Cardiac fibroblast (primary cell): ENCODE data around the gene MNT.

Experiments
- DNase-seq, 2 donors: peaks; one replicate each; pipeline versions ENCODE4 v3.0.0 to v3.0.0-alpha.2; 2010; ENCODE audit warnings: low read depth in 2 of 2
- H3K4me3 ChIP-seq, 2 donors: replicated peaks in 1 of 2; 1 replicate in 1 of 2; 2 replicates in 1 of 2; pipeline ENCODE4 v1.5.1; 2011; ENCODE audit warnings: low read depth in 2 of 2, low read length in 2 of 2, mild to moderate bottlenecking in 2 of 2, moderate library complexity in 1 of 2
- TF ChIP-seq, protein P1 (sequence below): IDR thresholded peaks from one replicate; pipeline ENCODE4 v1.5.1; 2011; ENCODE audit warnings: low read depth, mild to moderate bottlenecking, low read length, inconsistent platforms

The MNT gene

DNA sequence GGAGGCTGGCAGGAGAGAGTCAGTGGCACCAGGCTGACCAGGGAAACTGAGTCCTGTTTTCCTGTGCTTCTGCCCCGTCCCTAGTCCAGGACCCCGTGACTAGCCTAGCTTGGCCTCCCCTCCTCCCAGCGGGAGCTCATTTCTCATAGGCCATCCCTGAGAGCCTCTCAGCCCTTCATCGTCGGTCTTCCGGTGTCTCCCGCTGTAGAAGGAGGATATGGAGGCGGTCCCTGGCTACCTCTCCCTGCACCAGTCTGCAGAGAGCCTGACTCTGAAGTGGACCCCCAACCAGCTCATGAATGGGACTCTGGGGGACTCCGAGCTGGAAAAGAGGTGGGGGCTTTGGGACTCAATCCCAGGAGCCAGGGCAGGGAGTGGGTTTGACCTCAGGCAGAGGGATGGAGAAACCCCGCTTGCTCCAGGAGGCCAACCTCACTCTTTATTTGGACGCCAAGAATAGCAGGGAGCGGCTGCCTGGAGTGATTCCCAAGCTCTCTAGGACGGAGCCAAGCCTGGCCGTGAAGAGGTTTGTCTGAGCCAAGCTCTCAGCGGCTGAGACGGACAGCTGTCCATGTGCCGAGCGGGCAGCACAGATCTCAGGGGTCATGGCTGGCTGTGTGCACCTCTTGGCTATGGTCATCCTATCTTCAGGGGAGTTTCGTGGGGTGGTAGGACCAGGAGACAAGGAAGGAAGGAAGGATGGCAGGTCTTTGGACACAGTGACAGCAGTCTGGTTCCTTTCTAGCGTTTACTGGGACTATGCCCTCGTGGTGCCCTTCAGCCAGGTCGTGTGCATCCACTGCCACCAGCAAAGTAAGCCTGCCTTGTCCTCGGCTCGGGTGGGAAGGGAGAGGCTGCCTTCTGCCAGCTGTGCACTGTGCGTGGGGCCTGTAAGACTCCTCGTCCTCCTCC is 36.8 kb downstream of the MNT start:
- no peak for DNase-seq
- TF ChIP-seq, protein P1, sequence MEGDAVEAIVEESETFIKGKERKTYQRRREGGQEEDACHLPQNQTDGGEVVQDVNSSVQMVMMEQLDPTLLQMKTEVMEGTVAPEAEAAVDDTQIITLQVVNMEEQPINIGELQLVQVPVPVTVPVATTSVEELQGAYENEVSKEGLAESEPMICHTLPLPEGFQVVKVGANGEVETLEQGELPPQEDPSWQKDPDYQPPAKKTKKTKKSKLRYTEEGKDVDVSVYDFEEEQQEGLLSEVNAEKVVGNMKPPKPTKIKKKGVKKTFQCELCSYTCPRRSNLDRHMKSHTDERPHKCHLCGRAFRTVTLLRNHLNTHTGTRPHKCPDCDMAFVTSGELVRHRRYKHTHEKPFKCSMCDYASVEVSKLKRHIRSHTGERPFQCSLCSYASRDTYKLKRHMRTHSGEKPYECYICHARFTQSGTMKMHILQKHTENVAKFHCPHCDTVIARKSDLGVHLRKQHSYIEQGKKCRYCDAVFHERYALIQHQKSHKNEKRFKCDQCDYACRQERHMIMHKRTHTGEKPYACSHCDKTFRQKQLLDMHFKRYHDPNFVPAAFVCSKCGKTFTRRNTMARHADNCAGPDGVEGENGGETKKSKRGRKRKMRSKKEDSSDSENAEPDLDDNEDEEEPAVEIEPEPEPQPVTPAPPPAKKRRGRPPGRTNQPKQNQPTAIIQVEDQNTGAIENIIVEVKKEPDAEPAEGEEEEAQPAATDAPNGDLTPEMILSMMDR, result no peak
- H3K4me3 ChIP-seq, result no peak overlapping the region

DNA sequence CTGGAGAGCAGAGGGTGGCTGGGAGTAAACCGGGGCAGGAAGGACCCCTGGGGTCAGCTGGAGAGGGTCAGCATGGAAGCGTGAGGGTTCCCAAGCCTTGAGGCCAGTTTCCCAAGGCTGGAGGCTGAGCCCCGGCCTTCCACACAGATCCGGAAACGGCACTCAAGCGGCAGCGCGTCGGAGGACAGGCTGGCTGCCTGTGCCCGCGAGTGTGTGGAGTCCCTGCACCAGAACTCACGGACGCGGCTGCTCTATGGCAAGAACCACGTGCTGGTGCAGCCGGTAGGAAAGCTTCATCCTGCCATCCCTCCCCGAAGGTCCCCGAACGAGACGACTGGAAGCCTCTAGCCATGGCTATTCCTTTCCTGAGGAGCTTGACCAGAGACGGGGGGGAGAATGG is 37.5 kb downstream of the MNT start:
- no peak overlapping the region for H3K4me3 ChIP-seq
- TF ChIP-seq, protein P1, result no peak
- DNase-seq, result no peak

DNA sequence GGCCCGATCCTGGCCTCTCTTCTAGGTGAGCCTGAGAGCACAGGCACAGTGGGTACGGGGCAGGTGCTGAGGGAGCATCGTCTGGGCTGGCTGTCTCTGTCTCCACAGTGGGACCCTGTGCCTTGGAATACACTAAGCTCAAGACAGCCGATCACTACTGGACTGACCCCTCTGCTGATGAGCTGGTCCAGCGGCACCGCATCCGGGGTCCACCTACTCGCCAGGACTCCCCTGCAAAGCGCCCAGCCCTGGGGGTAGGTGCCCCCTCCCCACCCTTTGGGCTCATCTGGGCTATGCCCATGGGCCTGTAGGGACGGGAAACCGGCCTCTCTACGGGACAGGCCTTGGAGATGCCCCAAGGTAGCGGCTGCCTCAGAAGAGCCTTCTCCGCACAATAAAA is 38.0 kb downstream of the MNT start:
- TF ChIP-seq, protein P1, result no peak
- H3K4me3 ChIP-seq, result no peak overlapping the region
- no peak for DNase-seq

DNA sequence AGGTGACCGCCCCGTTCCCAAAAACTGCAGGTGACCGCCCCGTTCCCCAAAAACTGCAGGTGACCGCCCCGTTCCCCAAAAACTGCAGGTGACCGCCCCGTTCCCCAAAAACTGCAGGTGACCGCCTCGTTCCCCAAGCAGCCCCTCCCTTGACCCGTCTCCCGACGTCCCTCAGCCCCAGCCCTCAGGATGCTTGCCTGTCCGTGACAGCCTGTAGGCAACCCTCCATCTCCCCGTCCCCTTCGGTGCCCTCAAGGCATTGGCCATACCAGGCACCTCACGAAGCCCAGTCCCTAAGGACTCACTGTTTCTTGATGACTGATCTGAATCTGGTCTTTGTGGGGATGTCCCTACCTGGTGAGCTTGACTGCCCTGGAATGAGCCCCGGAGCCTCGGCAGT is 38.4 kb downstream of the MNT start:
- no peak overlapping the region for H3K4me3 ChIP-seq
- no peak for DNase-seq
- TF ChIP-seq, protein P1, result no peak

DNA sequence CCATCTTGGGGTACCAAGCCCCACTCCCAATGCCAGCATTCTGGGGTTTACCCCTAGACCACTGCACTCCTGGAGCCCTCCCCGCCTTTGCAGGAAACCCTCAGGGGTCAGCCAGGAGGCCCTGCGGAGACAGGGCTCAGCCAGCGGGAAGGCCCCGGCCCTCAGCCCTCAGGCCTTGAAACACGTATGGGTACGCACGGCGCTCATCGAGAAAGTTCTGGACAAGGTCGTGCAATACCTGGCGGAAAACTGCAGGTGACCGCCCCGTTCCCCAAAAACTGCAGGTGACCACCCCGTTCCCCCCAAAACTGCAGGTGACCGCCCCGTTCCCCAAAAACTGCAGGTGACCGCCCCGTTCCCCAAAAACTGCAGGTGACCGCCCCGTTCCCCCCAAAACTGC is 38.8 kb downstream of the MNT start:
- H3K4me3 ChIP-seq, result no peak overlapping the region
- TF ChIP-seq, protein P1, result no peak
- no peak for DNase-seq

DNA sequence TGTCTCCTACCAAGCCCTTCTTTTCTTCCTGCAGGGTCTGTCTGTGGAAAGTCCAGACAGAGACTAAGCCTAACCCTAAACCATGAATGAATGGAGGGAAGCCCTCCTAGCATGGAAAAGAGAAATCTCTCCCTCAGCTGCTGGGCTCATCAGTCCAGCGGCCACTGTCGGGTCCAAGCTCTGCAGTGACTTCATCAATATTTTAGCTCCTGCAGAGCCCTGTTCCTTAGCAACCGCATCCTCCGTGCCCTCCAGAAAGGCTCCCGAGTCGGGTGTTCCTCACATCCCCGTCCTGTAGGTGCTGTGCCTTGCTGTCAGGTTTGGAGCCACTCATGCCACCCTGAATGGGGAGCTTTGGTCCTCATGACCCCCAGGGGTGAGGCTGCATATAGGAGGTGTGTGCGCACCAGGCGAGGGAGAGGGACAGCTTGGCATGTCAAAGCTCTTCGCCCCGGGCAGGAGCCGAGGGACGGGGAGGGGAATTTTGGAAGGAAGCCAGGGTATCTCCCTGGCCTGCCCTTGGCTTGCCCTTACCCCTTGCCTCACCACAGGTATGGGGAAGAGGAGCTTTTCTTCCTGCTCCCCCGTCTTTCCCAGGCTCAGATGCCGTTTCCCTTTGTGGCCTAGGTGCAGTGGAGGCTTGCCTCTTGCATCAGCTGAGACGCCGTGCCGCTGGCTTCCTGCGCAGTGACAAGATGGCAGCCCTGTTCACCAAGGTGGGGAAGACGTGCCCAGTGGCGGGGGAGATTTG is 39.7 kb downstream of the MNT start:
- no peak overlapping the region for H3K4me3 ChIP-seq
- TF ChIP-seq, protein P1, result no peak
- no peak for DNase-seq
